Measurements from ENCODE around the gene NPPB.

NPPB gene

GRCh38 chr1:11880181-11880575 lies 21.4 kb upstream of the NPPB start:
- H3K4me3 ChIP-seq (ENCODE audit: low read depth, low read length), result no peak overlapping the region
- no peak for TF ChIP-seq CTCF (IDR thresholded peaks at IDR 0.05; ENCODE audit: low read depth, low read length)

- TF ChIP-seq CTCF (IDR thresholded peaks at IDR 0.05; ENCODE audit: low read depth, low read length), result no peak
- H3K4me3 ChIP-seq (ENCODE audit: low read depth, low read length), result no peak overlapping the region
Measured at GRCh38 chr1:11879311-11880180, 20.8 kb upstream of the NPPB start.

GRCh38 chr1:11878891-11879190 lies 20.1 kb upstream of the NPPB start:
- TF ChIP-seq CTCF (IDR thresholded peaks at IDR 0.05; ENCODE audit: low read depth, low read length), result no peak
- H3K4me3 ChIP-seq (ENCODE audit: low read depth, low read length), result no peak overlapping the region

- H3K4me3 ChIP-seq (ENCODE audit: low read depth, low read length), result no peak overlapping the region
- TF ChIP-seq CTCF (IDR thresholded peaks at IDR 0.05; ENCODE audit: low read depth, low read length), result no peak
Measured at GRCh38 chr1:11878081-11878890, 19.5 kb upstream of the NPPB start.

- H3K4me3 ChIP-seq (ENCODE audit: low read depth, low read length), result no peak overlapping the region
- no peak for TF ChIP-seq CTCF (IDR thresholded peaks at IDR 0.05; ENCODE audit: low read depth, low read length)
Measured at GRCh38 chr1:11877074-11877473, 18.3 kb upstream of the NPPB start.

- TF ChIP-seq CTCF (IDR thresholded peaks at IDR 0.05; ENCODE audit: low read depth, low read length), result no peak
- no peak overlapping the region for H3K4me3 ChIP-seq (ENCODE audit: low read depth, low read length)
Measured at GRCh38 chr1:11875094-11875493, 16.3 kb upstream of the NPPB start.

GRCh38 chr1:11874624-11875023 lies 15.9 kb upstream of the NPPB start:
- TF ChIP-seq CTCF (IDR thresholded peaks at IDR 0.05; ENCODE audit: low read depth, low read length), result no peak
- no peak overlapping the region for H3K4me3 ChIP-seq (ENCODE audit: low read depth, low read length)
